BLaER1 (cell line): ENCODE results near the gene DUOXA1.
"Not testable (repeated sequence)": the region's sequence is repeated elsewhere in the genome, so short reads cannot be mapped to it uniquely, and the experiment has no call there.

Experiments
- H3K27ac ChIP-seq: shearing (Covaris generic); formaldehyde crosslinking; 2 replicates; pipeline ENCODE4 v1.8.1; 2022
- H3K27me3 ChIP-seq: shearing (Covaris generic); formaldehyde crosslinking; 2 replicates; pipeline ENCODE4 v1.8.1; 2022
- H3K36me3 ChIP-seq: shearing (Covaris generic); formaldehyde crosslinking; 2 replicates; pipeline ENCODE4 v1.8.1; 2022
- H3K4me1 ChIP-seq: shearing (Covaris generic); formaldehyde crosslinking; 2 replicates; pipeline ENCODE4 v1.8.1; 2022
- H3K4me2 ChIP-seq: shearing (Covaris generic); formaldehyde crosslinking; 2 replicates; pipeline ENCODE4 v1.8.1; 2022
- H3K4me3 ChIP-seq: shearing (Covaris generic); formaldehyde crosslinking; 2 replicates; pipeline ENCODE4 v1.8.1; 2022
- H3K9ac ChIP-seq: shearing (Covaris generic); formaldehyde crosslinking; 2 replicates; pipeline ENCODE4 v1.8.1; 2022
- H3K9me3 ChIP-seq: shearing (Covaris generic); formaldehyde crosslinking; 2 replicates; pipeline ENCODE4 v1.8.1; 2022
- H4K20me1 ChIP-seq: shearing (Covaris generic); formaldehyde crosslinking; 2 replicates; pipeline ENCODE4 v1.8.1; 2022
- Cebpa-rat ChIP-seq: shearing (Covaris generic); IDR thresholded peaks from 2 replicates; pipeline ENCODE4 v1.8.1; 2022

Gene DUOXA1

DNA sequence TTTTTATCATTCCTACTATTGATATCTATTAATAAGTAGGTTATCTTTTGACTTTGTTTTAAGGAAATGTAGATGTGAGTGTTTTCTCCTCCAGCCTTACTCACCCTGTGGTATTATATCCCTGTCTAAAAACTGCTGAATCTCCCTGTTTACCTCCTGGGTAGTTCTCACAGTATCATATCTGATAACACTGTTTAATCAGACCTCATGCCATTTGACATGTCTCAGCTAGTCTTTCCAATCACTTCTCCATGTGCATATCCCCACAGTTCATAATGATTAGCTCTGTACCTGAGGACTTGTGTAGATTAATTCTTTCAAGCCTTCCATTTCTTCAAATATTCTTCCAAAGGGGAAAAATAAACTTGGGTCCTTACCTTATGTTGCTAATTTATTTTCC lies 46.5 kb downstream of the DUOXA1 start:
- H4K20me1 ChIP-seq: no peaks in the 10 kb centered on the region
- no peaks in the 10 kb centered on the region for H3K4me1 ChIP-seq
- H3K36me3 ChIP-seq: no peaks in the 10 kb centered on the region
- no peaks in the 10 kb centered on the region for H3K9me3 ChIP-seq
- no peak for TF ChIP-seq Cebpa-rat
- H3K4me3 ChIP-seq: no peak overlapping the region
- H3K9ac ChIP-seq: no peak overlapping the region
- H3K4me2 ChIP-seq: no peak overlapping the region
- no peaks in the 10 kb centered on the region for H3K27me3 ChIP-seq
- H3K27ac ChIP-seq: no peak overlapping the region

DNA sequence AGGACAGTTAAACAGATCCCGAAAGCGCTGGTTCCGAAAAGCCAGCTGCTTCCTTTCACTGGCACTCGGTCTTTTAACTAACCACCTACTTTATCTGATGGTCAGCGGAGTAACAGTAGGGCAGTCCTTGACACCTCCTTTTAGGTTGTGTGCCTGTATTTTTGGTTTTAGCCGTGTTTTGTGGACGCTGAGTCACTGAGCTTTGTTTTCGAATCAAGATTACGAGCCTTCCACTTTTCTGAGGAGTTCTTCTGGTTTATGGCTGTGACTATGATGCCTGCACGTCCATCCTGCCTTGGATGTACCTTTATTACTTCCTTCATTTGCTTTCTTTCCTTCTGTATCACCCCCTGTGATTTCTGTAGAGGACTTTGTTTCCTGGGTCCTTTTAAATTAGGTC lies 47.3 kb downstream of the DUOXA1 start:
- not testable (repeated sequence) for H3K4me3 ChIP-seq, H3K4me1 ChIP-seq, H3K4me2 ChIP-seq, H3K27me3 ChIP-seq, H4K20me1 ChIP-seq, H3K27ac ChIP-seq, H3K36me3 ChIP-seq, H3K9ac ChIP-seq, H3K9me3 ChIP-seq

DNA sequence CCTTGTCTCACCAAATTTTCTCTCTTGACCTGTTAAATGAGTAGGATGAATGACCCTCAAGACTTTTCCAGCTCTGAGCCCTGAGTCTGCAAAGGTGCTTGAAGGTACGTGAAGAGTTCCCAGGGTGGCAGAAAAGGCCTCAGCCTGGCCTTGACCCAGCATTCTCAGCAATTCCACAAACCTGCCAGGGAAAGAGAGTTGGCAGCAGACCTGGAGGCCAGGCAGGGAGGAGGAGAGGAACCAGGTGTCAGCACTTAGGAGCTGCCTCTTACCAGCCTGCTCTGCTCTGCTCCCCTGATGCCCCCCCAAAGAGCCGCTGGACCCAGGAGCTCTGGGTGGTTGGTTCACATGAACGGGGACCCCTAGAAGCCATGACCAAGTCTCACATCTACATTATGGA lies 49.1 kb downstream of the DUOXA1 start:
- H4K20me1 ChIP-seq, H3K4me3 ChIP-seq, H3K9me3 ChIP-seq: not testable (repeated sequence)

DNA sequence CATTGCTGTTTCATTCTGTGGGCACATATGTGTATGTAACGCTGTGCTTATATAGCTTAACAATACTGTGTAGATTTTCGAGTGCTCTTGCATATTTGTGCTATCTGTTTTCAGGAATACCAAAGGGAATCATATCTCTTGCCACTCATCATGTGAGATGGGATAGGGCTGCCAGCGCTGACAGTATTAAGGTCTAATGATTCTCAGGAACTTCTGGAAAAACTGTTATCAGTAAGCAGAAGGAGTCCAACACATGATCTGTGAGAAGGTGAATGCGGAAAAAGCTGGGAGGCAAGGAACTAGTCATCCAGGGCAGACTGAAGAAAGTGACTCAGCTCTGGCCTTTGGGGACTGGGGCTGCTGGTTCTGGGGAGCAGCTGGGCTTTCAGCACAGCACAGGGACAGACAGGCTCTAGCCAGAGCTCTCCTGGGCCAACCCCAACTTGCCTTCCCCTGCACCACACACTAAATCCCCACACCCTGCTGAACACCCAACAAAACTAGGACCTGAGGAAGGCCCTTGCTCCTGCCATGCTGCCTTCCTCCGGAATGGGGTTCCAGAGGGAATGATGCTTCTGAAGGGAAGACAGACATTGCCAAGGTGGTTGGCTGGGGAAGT lies 49.9 kb downstream of the DUOXA1 start:
- not testable (repeated sequence) for H4K20me1 ChIP-seq, H3K4me2 ChIP-seq, H3K9ac ChIP-seq, H3K4me1 ChIP-seq, H3K27me3 ChIP-seq, H3K9me3 ChIP-seq, H3K27ac ChIP-seq, H3K36me3 ChIP-seq, H3K4me3 ChIP-seq

More for the DNA sequence above, 49.1 kb downstream of the DUOXA1 start:
- not testable (repeated sequence) for H3K4me2 ChIP-seq, H3K9ac ChIP-seq, H3K27ac ChIP-seq, H3K27me3 ChIP-seq, H3K36me3 ChIP-seq, H3K4me1 ChIP-seq

DNA sequence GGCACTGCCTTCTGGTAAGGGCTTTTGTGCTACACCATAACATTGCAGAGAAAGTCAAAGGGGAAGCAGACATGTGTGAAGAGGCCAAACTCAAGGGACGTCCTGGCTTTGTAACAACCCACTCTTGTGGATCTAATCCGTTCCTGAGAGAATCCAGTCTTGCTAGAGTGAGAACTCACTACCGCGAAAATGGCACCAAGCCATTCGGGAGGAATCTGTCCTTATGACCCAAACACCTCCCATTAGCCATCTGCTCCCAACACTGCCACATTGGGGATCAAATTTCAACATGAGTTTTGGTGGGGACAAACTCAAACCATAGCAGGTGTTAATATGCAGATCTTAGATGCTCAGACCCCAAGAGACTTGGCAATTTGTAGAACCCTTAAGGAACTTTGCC lies 50.5 kb downstream of the DUOXA1 start:
- not testable (repeated sequence) for H3K9ac ChIP-seq, H4K20me1 ChIP-seq, H3K4me2 ChIP-seq, H3K27me3 ChIP-seq, H3K9me3 ChIP-seq, H3K4me3 ChIP-seq, H3K4me1 ChIP-seq, H3K36me3 ChIP-seq, H3K27ac ChIP-seq

DNA sequence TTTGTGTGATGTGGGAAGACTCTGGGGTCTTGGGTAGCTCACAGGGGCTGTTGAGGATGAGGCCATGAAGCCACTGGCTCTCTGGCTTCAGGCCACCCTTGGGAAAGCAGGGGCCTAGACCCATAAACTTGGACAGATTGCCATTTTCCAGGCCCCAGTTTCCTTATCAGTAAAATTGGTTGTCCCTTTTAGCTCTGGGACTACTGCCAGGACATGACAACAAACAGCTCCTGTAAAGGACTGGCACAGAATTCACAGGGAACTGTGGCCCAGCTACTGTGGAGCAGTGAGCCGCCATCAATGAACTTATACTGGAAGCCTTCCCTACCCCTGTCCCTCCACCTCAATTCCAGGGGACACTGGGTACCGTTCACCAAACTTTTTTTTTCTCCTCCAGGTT lies 52.3 kb downstream of the DUOXA1 start:
- not testable (repeated sequence) for H3K4me2 ChIP-seq, H4K20me1 ChIP-seq, H3K9me3 ChIP-seq, H3K4me3 ChIP-seq, H3K36me3 ChIP-seq, H3K27me3 ChIP-seq, H3K4me1 ChIP-seq, H3K27ac ChIP-seq, H3K9ac ChIP-seq

GRCh38 chr15:45075440-45076320 lies 54.0 kb downstream of the DUOXA1 start:
- H3K27ac ChIP-seq, H3K9ac ChIP-seq, H3K27me3 ChIP-seq, H3K9me3 ChIP-seq, H4K20me1 ChIP-seq, H3K4me2 ChIP-seq, H3K4me3 ChIP-seq, H3K4me1 ChIP-seq: not testable (repeated sequence)
- peaks cover 12% of the 10 kb centered on the region for H3K36me3 ChIP-seq

DNA sequence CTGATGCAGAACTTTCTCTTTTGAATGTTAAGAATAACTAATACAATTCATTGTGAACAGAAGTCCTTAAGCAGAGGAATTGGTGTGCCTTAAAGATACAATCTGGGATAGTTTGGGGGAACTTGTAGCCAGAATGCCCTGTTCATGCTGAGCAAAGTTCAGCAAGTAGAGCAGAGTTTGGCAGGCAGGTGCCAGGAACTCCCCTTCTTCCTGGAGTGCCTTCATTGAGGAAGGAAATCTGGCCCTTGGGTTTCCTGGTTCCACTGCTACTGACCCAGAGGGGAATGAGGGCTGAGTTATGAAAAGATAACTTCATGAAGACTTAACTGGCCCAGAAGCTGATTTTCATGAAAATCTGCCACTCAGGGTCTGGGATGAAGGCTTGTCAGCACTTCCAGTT lies 56.1 kb downstream of the DUOXA1 start:
- H3K27ac ChIP-seq, H3K9me3 ChIP-seq: not testable (repeated sequence)
- H3K36me3 ChIP-seq: peaks cover 31% of the 10 kb centered on the region

DNA sequence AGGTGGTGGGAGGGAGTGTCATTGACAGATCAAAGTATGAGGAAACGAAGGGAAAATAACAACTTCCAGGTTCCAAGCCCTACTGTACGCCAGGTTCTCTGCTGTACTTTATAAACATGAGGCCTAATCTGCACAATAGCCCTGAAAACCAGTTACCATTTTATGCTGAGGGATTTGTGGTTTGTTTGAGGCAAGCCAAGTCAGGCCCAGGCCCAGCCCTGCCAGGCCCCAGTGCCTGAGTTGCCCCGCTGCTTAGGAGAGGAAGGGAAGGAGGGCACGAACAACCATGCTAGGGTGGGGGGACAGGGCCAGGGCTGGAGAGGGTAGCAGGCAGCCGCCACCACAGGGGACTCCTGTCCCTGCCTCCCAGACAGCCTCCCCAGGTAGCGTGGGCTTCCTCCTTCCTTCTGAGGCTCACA lies 59.7 kb downstream of the DUOXA1 start:
- not testable (repeated sequence) for H3K9ac ChIP-seq, H3K27ac ChIP-seq, H3K4me1 ChIP-seq, H3K27me3 ChIP-seq, H3K9me3 ChIP-seq, H3K4me2 ChIP-seq, H3K4me3 ChIP-seq, H4K20me1 ChIP-seq
- H3K36me3 ChIP-seq: peaks cover 64% of the 10 kb centered on the region

More for the DNA sequence above, 56.1 kb downstream of the DUOXA1 start:
- H3K27me3 ChIP-seq, H3K4me2 ChIP-seq, H4K20me1 ChIP-seq, H3K4me1 ChIP-seq, H3K9ac ChIP-seq, H3K4me3 ChIP-seq: not testable (repeated sequence)
